HCT116 (cell line): Measurements from ENCODE around the gene APEX2. TPM values are rescaled to one million over a fixed set of nuclear protein-coding genes. Genes with fewer than 3 reads are reported as not detected.

ENCODE experiments used
- ATAC-seq: fragments of 200-7000 bp; cut with Tn5 transposase; 2 replicates; pipeline ENCODE4 v1.9.1; 2020; ENCODE audit warnings: mild to moderate bottlenecking, moderate library complexity
- BruUV-seq: library from RNA; stranded (reverse); fragments of 400-500 nt; replicated peaks from 2 replicates; lab custom pipeline; 2021; lab: Mats Ljungman, UMichigan
- CTCF ChIA-PET: fragments of 300-600 bp; sonication (Branson Sonifier 250); formaldehyde crosslinking; loops from one replicate; lab custom pipeline; 2021; ENCODE audit warnings: antibody characterized with exemption; lab: Charles Lee
- POLR2A ChIA-PET: fragments of 300-600, 350-600 bp; sonication (Branson Sonifier 250); formaldehyde crosslinking; loops from one replicate; lab custom pipeline; 2021; ENCODE audit warnings: antibody characterized with exemption; lab: Charles Lee
- RAD21 ChIA-PET, 2 experiments: fragments of 300-600 bp; sonication (Branson Sonifier 250); formaldehyde crosslinking; loops; one replicate each; lab custom pipeline; 2023; ENCODE audit warnings: low total read pairs in 2 of 2; ENCODE audit not compliant: uncharacterized antibody in 2 of 2, unreplicated experiment in 2 of 2, low non-redundant PET in 1 of 2; lab: Charles Lee
- DNase-seq: peaks from one replicate; pipeline ENCODE4 v3.0.0-alpha.2; 2010; ENCODE audit warnings: low read depth, low spot score
- H2AFZ ChIP-seq: fragments of 200-600 bp; shearing (Covaris generic), sonication (generic); 2 replicates; pipeline ENCODE4 v1.6.1; 2017; ENCODE audit warnings: low read depth, mixed run types, mixed read lengths, antibody characterized with exemption, low read length; ENCODE audit not compliant: poor library complexity, severe bottlenecking
- H3K27ac ChIP-seq: 2 replicates; pipeline ENCODE4 v1.5.1; 2012; ENCODE audit warnings: low read depth, low read length
- H3K27me3 ChIP-seq: fragments of 200-600 bp; sonication (generic); 2 replicates; pipeline ENCODE4 v1.6.1; 2016; ENCODE audit warnings: mixed run types, low read length, mixed read lengths; ENCODE audit not compliant: insufficient read depth
- H3K36me3 ChIP-seq, 2 experiments: fragments of 200-500 bp in 1 of 2; fragments of 200-600 bp in 1 of 2; sonication (Bioruptor generic) in 1 of 2; sonication (generic) in 1 of 2; 2 replicates each; pipeline versions ENCODE4 v1.5.1 to v1.6.1; 2014 to 2016; ENCODE audit warnings: low read length in 2 of 2, inconsistent platforms in 1 of 2, mixed read lengths in 1 of 2, mixed run types in 1 of 2; ENCODE audit not compliant: insufficient read depth in 2 of 2, control insufficient read depth in 1 of 2
- H3K4me1 ChIP-seq, 2 experiments: fragments of 200-600 bp in 1 of 2; sonication (generic) in 1 of 2; 2 replicates each; pipeline versions ENCODE4 v1.5.1 to v1.6.1; 2012 to 2017; ENCODE audit warnings: low read length in 2 of 2, inconsistent platforms in 1 of 2, mild to moderate bottlenecking in 1 of 2, mixed read lengths in 1 of 2, mixed run types in 1 of 2, moderate library complexity in 1 of 2; ENCODE audit not compliant: insufficient read depth in 2 of 2, control insufficient read depth in 1 of 2
- H3K4me2 ChIP-seq: fragments of 200-600 bp; sonication (generic); 2 replicates; pipeline ENCODE4 v1.6.1; 2017; ENCODE audit warnings: mixed run types, low read length, mixed read lengths
- H3K4me3 ChIP-seq, 2 experiments: fragments of 200-600 bp in 1 of 2; sonication (generic) in 1 of 2; replicated peaks in 1 of 2; 2 replicates each; pipeline ENCODE4 v1.5.1; 2011 to 2016; ENCODE audit warnings: low read length in 2 of 2, control low read depth in 1 of 2, low read depth in 1 of 2, mild to moderate bottlenecking in 1 of 2, mixed read lengths in 1 of 2, mixed run types in 1 of 2
- H3K79me2 ChIP-seq: fragments of 200-600 bp; sonication (generic); 2 replicates; pipeline ENCODE4 v1.6.1; 2017; ENCODE audit warnings: mild to moderate bottlenecking, mixed run types, low read length, moderate library complexity, mixed read lengths; ENCODE audit not compliant: insufficient read depth
- H3K9ac ChIP-seq: fragments of 200-600 bp; sonication (generic); 2 replicates; pipeline ENCODE4 v1.6.1; 2016; ENCODE audit warnings: low read length, mixed read lengths
- H3K9me2 ChIP-seq: fragments of 200-600 bp; sonication (generic), shearing (Covaris generic); 2 replicates; pipeline ENCODE4 v1.6.1; 2017; ENCODE audit warnings: mixed run types, mild to moderate bottlenecking, moderate library complexity; ENCODE audit not compliant: insufficient read depth
- H3K9me3 ChIP-seq, 2 experiments: fragments of 200-500 bp in 1 of 2; fragments of 200-600 bp in 1 of 2; sonication (Bioruptor generic) in 1 of 2; sonication (generic) in 1 of 2; 2 replicates each; pipeline ENCODE4 v1.6.1; 2014 to 2017; ENCODE audit warnings: low read length in 2 of 2, mixed read lengths in 2 of 2, inconsistent platforms in 1 of 2, low read depth in 1 of 2, mild to moderate bottlenecking in 1 of 2, mixed run types in 1 of 2, moderate library complexity in 1 of 2; ENCODE audit not compliant: control insufficient read depth in 1 of 2, insufficient read depth in 1 of 2
- H4K20me1 ChIP-seq: fragments of 200-600 bp; sonication (generic), shearing (Covaris generic); 2 replicates; pipeline ENCODE4 v1.6.1; 2017; ENCODE audit warnings: mixed run types, mild to moderate bottlenecking, moderate library complexity; ENCODE audit not compliant: insufficient read depth
- CBX3 ChIP-seq: IDR thresholded peaks from 2 replicates; pipeline ENCODE4 v1.6.1; 2012; ENCODE audit warnings: low read depth
- EGR1 ChIP-seq: IDR thresholded peaks from 2 replicates; pipeline ENCODE4 v1.6.1; 2012; ENCODE audit warnings: low read depth
- EZH2phosphoT487 ChIP-seq: fragments of 200-600 bp; IDR thresholded peaks from 2 replicates; pipeline ENCODE4 v1.6.1; 2018; ENCODE audit warnings: antibody characterized with exemption, borderline replicate concordance
- JUND ChIP-seq: IDR thresholded peaks from 2 replicates; pipeline ENCODE4 v1.6.1; 2012
- POLR2A ChIP-seq: IDR thresholded peaks from 2 replicates; pipeline ENCODE4 v1.7.0; 2011; ENCODE audit warnings: borderline replicate concordance; ENCODE audit not compliant: insufficient read depth, insufficient read length; ENCODE audit errors: extremely low read depth
- POLR2AphosphoS5 ChIP-seq: IDR thresholded peaks from 2 replicates; pipeline ENCODE4 v1.6.1; 2011; ENCODE audit warnings: mild to moderate bottlenecking, low read depth, low read length, moderate library complexity
- RAD21 ChIP-seq: IDR thresholded peaks from 2 replicates; pipeline ENCODE4 v1.6.1; 2012; ENCODE audit warnings: low read depth, mild to moderate bottlenecking
- SIN3A ChIP-seq: IDR thresholded peaks from 2 replicates; pipeline ENCODE4 v1.6.1; 2012; ENCODE audit warnings: low read depth
- SP1 ChIP-seq: IDR thresholded peaks from 2 replicates; pipeline ENCODE4 v1.6.1; 2012; ENCODE audit warnings: low read depth
- SRF ChIP-seq: IDR thresholded peaks from 2 replicates; pipeline ENCODE4 v1.6.1; 2012; ENCODE audit warnings: low read depth
- TCF7L2 ChIP-seq: IDR thresholded peaks from 2 replicates; pipeline ENCODE4 v1.7.0; 2011; ENCODE audit warnings: borderline replicate concordance, inconsistent platforms; ENCODE audit not compliant: insufficient read depth, insufficient read length; ENCODE audit errors: extremely low read depth
- intact Hi-C: fragments of 100-400 bp; cut with micrococcal nuclease; formaldehyde crosslinking; loops from 2 replicates; pipeline ENCODE4 v1.10.0; 2022
- total RNA-seq: library from RNA; stranded (reverse); gene quantifications from one replicate; pipeline ENCODE4 v1.2.1, GENCODE V29; 2021; ENCODE audit not compliant: unreplicated experiment
- TF ChIP-seq, protein P1 (sequence below), 3 experiments: fragments of 200-600 bp in 1 of 3; sonication (generic) in 1 of 3; IDR thresholded peaks in 2 of 3; conservative IDR thresholded peaks in 1 of 3; 2 replicates each; pipeline ENCODE4 v1.5.1; 2012 to 2017; ENCODE audit warnings: low read depth in 2 of 3, low read length in 2 of 3, antibody characterized with exemption in 1 of 3, borderline replicate concordance in 1 of 3, control low read depth in 1 of 3, mild to moderate bottlenecking in 1 of 3, mixed read lengths in 1 of 3, mixed run types in 1 of 3, moderate library complexity in 1 of 3; ENCODE audit not compliant: insufficient read depth in 1 of 3
- TF ChIP-seq, protein P2 (sequence below): IDR thresholded peaks from 2 replicates; pipeline ENCODE4 v1.6.1; 2012
- TF ChIP-seq, protein P3 (sequence below): IDR thresholded peaks from 2 replicates; pipeline ENCODE4 v1.6.1; 2012

APEX2 gene
- total RNA-seq, 1 experiment from 2014 or later, result 28.2 TPM

DNA sequence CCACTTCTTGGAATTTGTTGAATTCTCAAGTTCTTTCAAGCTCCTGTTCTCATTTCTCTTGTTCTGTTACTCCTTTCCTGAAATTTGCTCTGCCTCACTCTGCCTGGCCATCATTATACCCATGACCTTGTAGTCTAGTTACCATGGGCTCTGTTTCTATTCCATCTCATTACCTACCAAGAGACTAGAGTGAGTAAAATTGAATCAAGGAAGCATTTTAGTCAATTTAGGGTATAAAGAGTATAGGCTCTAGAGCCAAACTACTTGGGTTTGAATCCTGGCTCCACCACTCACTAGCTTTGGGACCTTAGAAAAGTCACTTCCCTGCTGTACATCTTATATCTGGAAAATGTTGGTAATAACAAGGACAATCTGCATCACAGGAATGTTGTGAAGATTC is 28.4 kb downstream of the APEX2 start:
- Histone ChIP-seq H3K4me3 (no peak overlapping the region), H3K4me1 (peaks cover 0 to 6% of the 10 kb centered on the region in 2 experiments; a peak in 1 of 4 replicates), H3K79me2 (no peaks in the 10 kb centered on the region), H3K9ac (no peak overlapping the region), H3K9me2 (no peaks in the 10 kb centered on the region)
- ATAC-seq, result no peak
- BruUV-seq, result no TSS peak
- intact Hi-C loops, result no loop called here
- TF ChIP-seq, protein P1, sequence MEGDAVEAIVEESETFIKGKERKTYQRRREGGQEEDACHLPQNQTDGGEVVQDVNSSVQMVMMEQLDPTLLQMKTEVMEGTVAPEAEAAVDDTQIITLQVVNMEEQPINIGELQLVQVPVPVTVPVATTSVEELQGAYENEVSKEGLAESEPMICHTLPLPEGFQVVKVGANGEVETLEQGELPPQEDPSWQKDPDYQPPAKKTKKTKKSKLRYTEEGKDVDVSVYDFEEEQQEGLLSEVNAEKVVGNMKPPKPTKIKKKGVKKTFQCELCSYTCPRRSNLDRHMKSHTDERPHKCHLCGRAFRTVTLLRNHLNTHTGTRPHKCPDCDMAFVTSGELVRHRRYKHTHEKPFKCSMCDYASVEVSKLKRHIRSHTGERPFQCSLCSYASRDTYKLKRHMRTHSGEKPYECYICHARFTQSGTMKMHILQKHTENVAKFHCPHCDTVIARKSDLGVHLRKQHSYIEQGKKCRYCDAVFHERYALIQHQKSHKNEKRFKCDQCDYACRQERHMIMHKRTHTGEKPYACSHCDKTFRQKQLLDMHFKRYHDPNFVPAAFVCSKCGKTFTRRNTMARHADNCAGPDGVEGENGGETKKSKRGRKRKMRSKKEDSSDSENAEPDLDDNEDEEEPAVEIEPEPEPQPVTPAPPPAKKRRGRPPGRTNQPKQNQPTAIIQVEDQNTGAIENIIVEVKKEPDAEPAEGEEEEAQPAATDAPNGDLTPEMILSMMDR (IDR thresholded peaks at IDR 0.05 in 2 of 3, conservative IDR thresholded peaks at IDR 0.05 in 1 of 3; ENCODE audit: borderline replicate concordance in 1 of 3, insufficient read depth in 1 of 3, low read depth in 2 of 3, low read length in 2 of 3), result no peak
- TF ChIP-seq EGR1 (no peak), TCF7L2 (no peak), EZH2phosphoT487 (no peak), RAD21 (no peak), SIN3A (no peak), SP1 (no peak), POLR2A (no peak)
- TF ChIP-seq, protein P2, sequence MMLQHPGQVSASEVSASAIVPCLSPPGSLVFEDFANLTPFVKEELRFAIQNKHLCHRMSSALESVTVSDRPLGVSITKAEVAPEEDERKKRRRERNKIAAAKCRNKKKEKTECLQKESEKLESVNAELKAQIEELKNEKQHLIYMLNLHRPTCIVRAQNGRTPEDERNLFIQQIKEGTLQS, result no peak
- TF ChIP-seq, all 23 proteins: peak for 0
- H3K9me3 ChIP-seq, result no peaks in the 10 kb centered on the region
- POLR2A ChIA-PET, result no interaction called here
- H2AFZ ChIP-seq, result no peak overlapping the region
- CTCF ChIA-PET, result no interaction called here
- H3K36me3 ChIP-seq, result no peaks in the 10 kb centered on the region
- no peaks in the 10 kb centered on the region for H4K20me1 ChIP-seq
- no peak for DNase-seq
- H3K27me3 ChIP-seq, result no peaks in the 10 kb centered on the region
- H3K4me2 ChIP-seq, result no peak overlapping the region
- no peak overlapping the region for H3K27ac ChIP-seq
- RAD21 ChIA-PET, result no interaction called here

DNA sequence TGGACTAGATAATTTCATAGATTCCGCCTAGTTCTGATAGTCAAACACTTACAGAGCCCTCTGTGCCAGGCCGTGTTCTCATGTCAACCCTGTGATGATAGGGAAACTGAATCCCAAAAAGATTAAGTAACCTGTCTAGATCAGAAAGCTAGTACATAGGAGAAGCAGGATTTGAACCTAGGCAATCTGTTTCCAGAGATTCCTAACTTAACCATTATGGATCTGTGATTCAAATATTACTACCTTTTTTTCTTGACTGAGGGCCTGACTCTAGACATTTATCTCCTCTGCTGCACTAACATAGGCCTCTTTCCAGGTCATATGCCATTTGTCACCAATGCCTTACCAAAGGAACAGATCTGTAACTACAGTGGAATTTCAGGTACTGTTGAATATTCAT is 29.1 kb downstream of the APEX2 start:
- POLR2A ChIA-PET, result no interaction called here
- Histone ChIP-seq H3K79me2 (no peaks in the 10 kb centered on the region), H3K9ac (no peak overlapping the region), H2AFZ (no peak overlapping the region), H3K9me2 (no peaks in the 10 kb centered on the region), H3K27me3 (no peaks in the 10 kb centered on the region), H3K4me1 (peaks cover 0 to 6% of the 10 kb centered on the region in 2 experiments; a peak in 1 of 4 replicates), H3K4me2 (no peak overlapping the region), H3K36me3 (no peaks in the 10 kb centered on the region), H3K9me3 (no peaks in the 10 kb centered on the region), H4K20me1 (no peaks in the 10 kb centered on the region), H3K27ac (no peak overlapping the region)
- ATAC-seq, result no peak
- DNase-seq, result no peak
- no TSS peak for BruUV-seq
- intact Hi-C loops, result no loop called here
- RAD21 ChIA-PET, result no interaction called here
- CTCF ChIA-PET, result no interaction called here
- no peak for TF ChIP-seq SIN3A
- no peak for TF ChIP-seq SRF
- no peak for TF ChIP-seq EZH2phosphoT487
- TF ChIP-seq POLR2AphosphoS5, result no peak
- TF ChIP-seq CBX3, result no peak
- TF ChIP-seq, protein P3, sequence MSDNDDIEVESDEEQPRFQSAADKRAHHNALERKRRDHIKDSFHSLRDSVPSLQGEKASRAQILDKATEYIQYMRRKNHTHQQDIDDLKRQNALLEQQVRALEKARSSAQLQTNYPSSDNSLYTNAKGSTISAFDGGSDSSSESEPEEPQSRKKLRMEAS, result no peak
- TF ChIP-seq JUND, result no peak
- TF ChIP-seq, protein P1 (IDR thresholded peaks at IDR 0.05 in 2 of 3, conservative IDR thresholded peaks at IDR 0.05 in 1 of 3; ENCODE audit: borderline replicate concordance in 1 of 3, insufficient read depth in 1 of 3, low read depth in 2 of 3, low read length in 2 of 3), result no peak
- TF ChIP-seq, all 23 proteins: peak for 0
- H3K4me3 ChIP-seq, result no peak overlapping the region
